OCI-LY1 (cell line): ENCODE measurements around the gene LAMTOR2.

Experiments used
- H2AFZ ChIP-seq: fragments of 200-600 bp; sonication (generic), shearing (Covaris generic); 2 replicates; pipeline ENCODE4 v1.6.0; 2014; ENCODE audit warnings: antibody characterized with exemption, mild to moderate bottlenecking, low read length
- H3F3A ChIP-seq: fragments of 200-600 bp; sonication (generic), shearing (Covaris generic); 2 replicates; pipeline ENCODE4 v1.6.0; 2014; ENCODE audit warnings: mild to moderate bottlenecking, antibody characterized with exemption, low read length, moderate library complexity; ENCODE audit not compliant: insufficient read depth
- H3K27ac ChIP-seq: fragments of 200-600 bp; sonication (generic); 2 replicates; pipeline ENCODE4 v1.5.1; 2014; ENCODE audit warnings: low read length, mixed run types, mild to moderate bottlenecking, low read depth; ENCODE audit not compliant: poor library complexity, severe bottlenecking
- H3K27me3 ChIP-seq: fragments of 200-600 bp; sonication (generic); 2 replicates; pipeline ENCODE4 v1.6.0; 2014; ENCODE audit warnings: antibody characterized with exemption, mild to moderate bottlenecking, low read length, moderate library complexity; ENCODE audit not compliant: insufficient read depth
- H3K36me3 ChIP-seq: fragments of 200-600 bp; sonication (generic); 2 replicates; pipeline ENCODE4 v1.6.1; 2014; ENCODE audit warnings: mild to moderate bottlenecking, antibody characterized with exemption, low read length, moderate library complexity, mixed read lengths; ENCODE audit not compliant: insufficient read depth
- H3K4me1 ChIP-seq: fragments of 200-600 bp; sonication (generic); 2 replicates; pipeline ENCODE4 v1.5.1; 2014; ENCODE audit warnings: mild to moderate bottlenecking, low read length, moderate library complexity; ENCODE audit not compliant: insufficient read depth, severe bottlenecking
- H3K4me2 ChIP-seq: fragments of 200-600 bp; sonication (generic), shearing (Covaris generic); 2 replicates; pipeline ENCODE4 v1.6.1; 2014; ENCODE audit warnings: low read length
- H3K4me3 ChIP-seq: fragments of 200-600 bp; sonication (generic); 2 replicates; pipeline ENCODE4 v1.5.1; 2014; ENCODE audit warnings: low read length, low read depth, mild to moderate bottlenecking, mixed read lengths; ENCODE audit not compliant: poor library complexity, severe bottlenecking
- H3K79me2 ChIP-seq: fragments of 200-600 bp; shearing (Covaris generic); 2 replicates; pipeline ENCODE4 v1.6.1; 2016; ENCODE audit warnings: mixed run types, low read length, mixed read lengths; ENCODE audit not compliant: insufficient read depth
- H3K9ac ChIP-seq: fragments of 200-600 bp; sonication (generic), shearing (Covaris generic); 2 replicates; pipeline ENCODE4 v1.6.1; 2014; ENCODE audit warnings: mild to moderate bottlenecking, low read length, mixed read lengths
- H3K9me2 ChIP-seq: fragments of 200-600 bp; sonication (generic), shearing (Covaris generic); 2 replicates; pipeline ENCODE4 v1.6.1; 2014; ENCODE audit warnings: low read depth, mild to moderate bottlenecking, low read length, mixed read lengths
- H3K9me3 ChIP-seq: fragments of 200-600 bp; shearing (Covaris generic); 2 replicates; pipeline ENCODE4 v1.6.1; 2014; ENCODE audit warnings: low read length, mixed read lengths
- H4K20me1 ChIP-seq: fragments of 200-600 bp; sonication (generic), shearing (Covaris generic); 2 replicates; pipeline ENCODE4 v1.6.0; 2016; ENCODE audit warnings: mild to moderate bottlenecking, low read length; ENCODE audit not compliant: insufficient read depth
- EZH2 ChIP-seq: fragments of 200-600 bp; sonication (generic), shearing (Covaris generic); IDR thresholded peaks from 2 replicates; pipeline ENCODE4 v1.8.0; 2017; ENCODE audit warnings: borderline replicate concordance, mixed run types, mild to moderate bottlenecking, antibody characterized with exemption, low read length, moderate library complexity, mixed read lengths
- TF ChIP-seq, protein P1 (sequence below): fragments of 200-600 bp; sonication (generic), shearing (Covaris generic); IDR thresholded peaks from 2 replicates; pipeline ENCODE4 v1.5.1; 2017; ENCODE audit warnings: mild to moderate bottlenecking, antibody characterized with exemption, low read length, moderate library complexity, mixed read lengths

The LAMTOR2 gene

DNA sequence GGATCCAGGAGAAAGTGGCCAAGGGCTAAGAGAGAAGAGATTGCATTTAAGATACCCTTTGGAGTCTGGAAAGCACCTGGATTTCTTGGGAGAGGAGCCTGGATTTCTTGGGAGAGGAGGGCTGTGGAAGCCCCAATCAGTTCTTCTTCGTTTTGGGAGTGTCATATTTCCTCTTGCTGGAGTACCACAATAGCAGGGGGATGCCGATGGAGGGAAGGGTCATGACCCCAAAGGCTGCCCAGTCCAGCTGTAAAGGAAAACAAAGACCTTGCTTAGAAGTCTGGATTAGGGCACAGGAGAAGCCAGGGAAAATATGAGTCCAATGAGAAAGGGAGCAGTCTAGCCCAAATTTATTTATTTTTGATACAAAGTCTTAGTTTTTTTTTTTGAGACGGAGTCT is 45.2 kb upstream of the LAMTOR2 start:
- TF ChIP-seq, protein P1, sequence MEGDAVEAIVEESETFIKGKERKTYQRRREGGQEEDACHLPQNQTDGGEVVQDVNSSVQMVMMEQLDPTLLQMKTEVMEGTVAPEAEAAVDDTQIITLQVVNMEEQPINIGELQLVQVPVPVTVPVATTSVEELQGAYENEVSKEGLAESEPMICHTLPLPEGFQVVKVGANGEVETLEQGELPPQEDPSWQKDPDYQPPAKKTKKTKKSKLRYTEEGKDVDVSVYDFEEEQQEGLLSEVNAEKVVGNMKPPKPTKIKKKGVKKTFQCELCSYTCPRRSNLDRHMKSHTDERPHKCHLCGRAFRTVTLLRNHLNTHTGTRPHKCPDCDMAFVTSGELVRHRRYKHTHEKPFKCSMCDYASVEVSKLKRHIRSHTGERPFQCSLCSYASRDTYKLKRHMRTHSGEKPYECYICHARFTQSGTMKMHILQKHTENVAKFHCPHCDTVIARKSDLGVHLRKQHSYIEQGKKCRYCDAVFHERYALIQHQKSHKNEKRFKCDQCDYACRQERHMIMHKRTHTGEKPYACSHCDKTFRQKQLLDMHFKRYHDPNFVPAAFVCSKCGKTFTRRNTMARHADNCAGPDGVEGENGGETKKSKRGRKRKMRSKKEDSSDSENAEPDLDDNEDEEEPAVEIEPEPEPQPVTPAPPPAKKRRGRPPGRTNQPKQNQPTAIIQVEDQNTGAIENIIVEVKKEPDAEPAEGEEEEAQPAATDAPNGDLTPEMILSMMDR: no peak
- TF ChIP-seq EZH2: no peak
- H3K9ac ChIP-seq: no peak overlapping the region
- peaks cover 8% of the 10 kb centered on the region for H3K4me1 ChIP-seq
- no peaks in the 10 kb centered on the region for H3K9me3 ChIP-seq
- H3K79me2 ChIP-seq: no peaks in the 10 kb centered on the region
- H3F3A ChIP-seq: no peaks in the 10 kb centered on the region
- H3K9me2 ChIP-seq: no peaks in the 10 kb centered on the region
- no peak overlapping the region for H3K4me3 ChIP-seq
- H2AFZ ChIP-seq: no peak overlapping the region
- H4K20me1 ChIP-seq: no peaks in the 10 kb centered on the region
- no peak overlapping the region for H3K27ac ChIP-seq
- no peak overlapping the region for H3K4me2 ChIP-seq
- no peaks in the 10 kb centered on the region for H3K27me3 ChIP-seq
- peaks cover 58% of the 10 kb centered on the region for H3K36me3 ChIP-seq

GRCh38 chr1:156012051-156012817 is 42.3 kb upstream of the LAMTOR2 start:
- no peaks in the 10 kb centered on the region for H3F3A ChIP-seq
- H3K4me3 ChIP-seq: no peak overlapping the region
- no peaks in the 10 kb centered on the region for H3K79me2 ChIP-seq
- no peaks in the 10 kb centered on the region for H3K9me2 ChIP-seq
- H3K36me3 ChIP-seq: peaks cover 84% of the 10 kb centered on the region
- no peak overlapping the region for H3K9ac ChIP-seq
- no peak overlapping the region for H3K27ac ChIP-seq
- H3K4me2 ChIP-seq: no peak overlapping the region
- H2AFZ ChIP-seq: no peak overlapping the region
- no peaks in the 10 kb centered on the region for H3K9me3 ChIP-seq
- H3K27me3 ChIP-seq: no peaks in the 10 kb centered on the region
- H4K20me1 ChIP-seq: no peaks in the 10 kb centered on the region
- H3K4me1 ChIP-seq: peaks cover 8% of the 10 kb centered on the region
- TF ChIP-seq, protein P1: no peak
- TF ChIP-seq EZH2: no peak

DNA sequence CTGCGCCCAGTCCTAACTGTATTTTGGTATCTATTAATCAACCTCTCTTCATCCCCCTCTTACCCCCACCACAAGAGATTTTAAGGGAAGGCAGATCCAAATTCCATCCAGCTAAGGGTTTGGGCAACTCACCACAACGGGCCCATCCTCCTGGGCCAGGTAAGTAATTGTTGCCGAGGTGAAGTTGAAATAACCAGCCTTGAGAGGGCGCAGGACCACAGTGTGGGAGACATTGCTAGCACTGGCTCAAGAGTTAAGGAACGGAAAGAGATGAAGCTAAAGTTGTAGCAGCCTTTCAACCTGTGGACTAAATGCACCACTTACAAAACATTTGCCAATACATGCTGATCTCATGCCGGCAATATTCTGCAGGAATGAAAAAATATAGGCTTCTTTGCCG is 39.8 kb upstream of the LAMTOR2 start:
- no peaks in the 10 kb centered on the region for H3K9me3 ChIP-seq
- H3K4me3 ChIP-seq: no peak overlapping the region
- no peak overlapping the region for H3K4me2 ChIP-seq
- H3K4me1 ChIP-seq: peaks cover 12% of the 10 kb centered on the region
- H3K27ac ChIP-seq: no peak overlapping the region
- H2AFZ ChIP-seq: no peak overlapping the region
- H4K20me1 ChIP-seq: no peaks in the 10 kb centered on the region
- peaks cover 89% of the 10 kb centered on the region for H3K36me3 ChIP-seq
- H3K9ac ChIP-seq: no peak overlapping the region
- H3K79me2 ChIP-seq: peaks cover 4% of the 10 kb centered on the region
- no peaks in the 10 kb centered on the region for H3K9me2 ChIP-seq
- TF ChIP-seq EZH2: no peak
- TF ChIP-seq, protein P1: no peak
- H3K27me3 ChIP-seq: no peaks in the 10 kb centered on the region
- no peaks in the 10 kb centered on the region for H3F3A ChIP-seq
